Measurements from ENCODE around the gene CCDC51.

Gene CCDC51

DNA sequence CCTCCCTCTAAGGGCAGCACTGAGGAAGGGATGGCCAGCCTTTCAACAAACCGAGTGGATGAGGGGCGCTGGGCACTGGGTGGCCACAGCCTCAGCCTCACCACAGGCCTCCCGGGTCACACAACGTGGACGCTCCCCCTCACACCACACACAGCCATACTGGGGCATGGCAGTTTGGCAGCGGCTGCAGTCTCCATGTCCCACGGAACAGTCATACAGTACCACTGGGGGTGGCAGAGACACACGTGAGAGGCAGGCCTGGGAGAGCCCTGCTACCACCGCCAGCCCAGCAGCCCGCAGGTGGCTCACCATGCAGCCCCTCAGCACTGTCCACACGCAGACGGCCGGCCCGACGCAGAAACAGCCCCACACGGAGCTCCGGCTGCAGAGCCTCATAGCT is 21.8 kb downstream of the CCDC51 start:
- DNase-seq = no peak

DNA sequence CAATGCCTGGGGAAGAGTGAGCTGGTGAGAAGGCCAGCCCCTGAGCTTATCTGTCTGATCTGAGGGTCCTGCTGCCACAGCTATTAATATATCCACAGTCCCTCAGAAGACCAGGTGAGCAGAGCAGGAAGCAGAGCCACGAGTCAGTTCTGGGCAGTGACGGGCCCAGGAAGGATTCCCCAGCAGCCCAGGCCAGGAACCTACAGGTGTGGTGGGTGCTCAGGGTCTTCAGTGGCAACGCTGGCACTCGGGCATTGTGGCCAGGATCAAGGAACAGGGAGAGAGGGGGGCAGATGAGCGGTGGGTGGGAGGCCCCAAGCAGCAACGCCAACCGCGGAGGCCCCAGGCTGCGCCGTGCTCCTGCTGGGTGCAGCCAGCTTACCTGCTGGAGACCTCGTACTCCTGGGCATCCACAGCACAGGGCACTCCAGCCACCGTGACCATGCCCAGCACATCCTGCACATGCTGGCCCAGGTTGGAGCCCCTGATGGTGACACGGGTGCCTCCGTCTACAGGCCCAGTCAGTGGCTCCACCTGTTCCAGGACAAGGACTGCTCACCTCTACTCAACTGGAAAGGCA is 22.3 kb downstream of the CCDC51 start:
- DNase-seq = no peak

- no peak for DNase-seq
Observed at GRCh38 chr3:48416546-48416945, 23.4 kb downstream of the CCDC51 start.

GRCh38 chr3:48416091-48416505 is 23.8 kb downstream of the CCDC51 start:
- no peak for DNase-seq

- no peak for DNase-seq
Observed at GRCh38 chr3:48415251-48415953, 24.5 kb downstream of the CCDC51 start.

DNA sequence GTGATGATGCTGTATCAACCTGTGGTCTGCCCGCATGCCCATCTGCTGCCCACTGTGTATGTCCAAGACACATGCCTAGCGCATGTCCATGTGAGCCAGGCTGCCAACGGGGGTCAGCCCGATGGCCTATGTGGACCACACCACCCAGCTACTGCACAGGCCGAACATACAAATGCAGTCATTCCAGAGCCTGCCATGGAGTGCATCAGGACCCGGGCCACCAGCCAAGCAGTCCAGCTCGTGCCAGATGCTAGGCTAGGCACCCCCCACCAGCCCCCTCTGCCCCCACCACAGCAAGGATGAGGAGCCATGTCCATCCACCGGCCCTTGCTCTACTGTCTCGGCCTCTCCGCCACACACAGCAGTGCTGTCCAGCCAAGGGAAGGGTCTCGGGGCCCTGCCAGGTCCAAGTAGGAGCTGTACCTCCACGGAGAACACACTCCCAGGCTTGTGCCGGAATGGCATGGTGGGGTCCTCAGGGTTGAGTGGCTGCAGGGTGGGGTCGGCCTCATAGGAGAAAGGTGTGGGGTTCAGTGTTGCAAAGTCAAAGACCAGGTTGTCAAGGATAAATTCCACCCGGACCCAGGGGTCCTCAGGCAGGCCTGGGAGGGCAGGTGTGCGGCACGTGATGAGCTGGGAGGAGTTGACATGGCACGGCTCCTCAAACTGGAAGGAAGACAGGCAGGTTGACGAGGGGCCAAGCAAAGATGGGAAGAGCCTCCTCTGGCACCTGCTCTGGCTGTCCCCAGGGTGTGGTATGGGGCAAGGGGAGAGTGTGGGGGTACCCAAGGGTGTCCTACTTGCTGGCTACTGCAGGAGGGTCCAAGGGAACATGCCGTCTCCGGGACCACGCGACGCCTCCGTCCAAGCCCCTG is 25.3 kb downstream of the CCDC51 start:
- DNase-seq = no peak

DNA sequence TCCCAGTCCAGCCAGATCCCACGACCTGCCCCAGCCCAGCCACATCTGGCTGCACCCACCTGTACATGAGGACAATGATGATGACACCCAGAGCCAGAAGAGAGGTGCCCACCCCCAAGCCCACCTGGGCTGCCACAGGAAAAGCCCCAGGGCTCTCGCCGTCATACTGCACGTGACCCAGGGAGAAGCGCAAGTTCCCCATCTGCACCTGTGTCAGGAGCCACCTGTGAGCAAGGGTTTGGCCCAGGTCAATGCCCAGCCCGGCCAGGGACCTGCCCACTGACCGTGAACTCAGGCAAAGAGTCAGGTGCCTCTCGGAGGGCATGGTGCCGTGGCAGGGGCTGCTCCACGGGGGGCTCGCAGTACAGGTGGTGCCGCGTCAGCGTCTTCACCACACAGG is 26.3 kb downstream of the CCDC51 start:
- no peak for DNase-seq

- no peak for DNase-seq
Observed at GRCh38 chr3:48413086-48413485, 26.8 kb downstream of the CCDC51 start.

DNA sequence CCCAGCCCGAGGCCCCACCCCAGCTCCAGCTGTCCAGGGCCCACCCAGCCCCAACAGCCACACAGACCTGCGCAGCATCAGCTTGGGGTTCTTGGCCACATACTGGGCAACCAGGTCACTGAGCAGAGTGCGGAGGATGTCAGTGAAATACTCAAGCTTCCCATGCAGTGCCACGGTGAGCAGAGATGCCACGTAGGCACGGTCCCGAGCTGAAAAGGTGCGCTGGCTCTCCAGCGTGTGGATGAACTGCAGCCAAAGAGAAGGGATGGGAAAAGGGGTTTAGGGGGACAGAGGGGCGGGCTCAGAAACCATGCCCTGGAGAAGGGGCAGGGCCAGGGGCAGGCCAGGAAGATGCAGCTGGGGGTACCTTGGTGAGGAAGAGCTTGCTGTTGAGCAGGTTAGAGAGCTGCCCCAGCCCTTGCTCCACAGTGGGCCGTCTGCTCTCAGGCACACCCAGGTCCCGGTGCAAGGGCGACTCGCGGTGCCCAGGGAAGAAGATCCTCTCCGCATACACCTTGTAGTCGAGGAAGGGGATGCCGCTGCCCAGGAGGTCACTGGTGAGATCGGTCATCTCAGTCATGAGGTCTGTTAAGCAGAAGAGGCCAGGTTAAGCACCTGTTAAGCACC is 27.4 kb downstream of the CCDC51 start:
- no peak for DNase-seq

GRCh38 chr3:48411606-48412374 is 28.1 kb downstream of the CCDC51 start:
- DNase-seq = no peak

- no peak for DNase-seq
Observed at GRCh38 chr3:48411041-48411588, 28.8 kb downstream of the CCDC51 start.

DNA sequence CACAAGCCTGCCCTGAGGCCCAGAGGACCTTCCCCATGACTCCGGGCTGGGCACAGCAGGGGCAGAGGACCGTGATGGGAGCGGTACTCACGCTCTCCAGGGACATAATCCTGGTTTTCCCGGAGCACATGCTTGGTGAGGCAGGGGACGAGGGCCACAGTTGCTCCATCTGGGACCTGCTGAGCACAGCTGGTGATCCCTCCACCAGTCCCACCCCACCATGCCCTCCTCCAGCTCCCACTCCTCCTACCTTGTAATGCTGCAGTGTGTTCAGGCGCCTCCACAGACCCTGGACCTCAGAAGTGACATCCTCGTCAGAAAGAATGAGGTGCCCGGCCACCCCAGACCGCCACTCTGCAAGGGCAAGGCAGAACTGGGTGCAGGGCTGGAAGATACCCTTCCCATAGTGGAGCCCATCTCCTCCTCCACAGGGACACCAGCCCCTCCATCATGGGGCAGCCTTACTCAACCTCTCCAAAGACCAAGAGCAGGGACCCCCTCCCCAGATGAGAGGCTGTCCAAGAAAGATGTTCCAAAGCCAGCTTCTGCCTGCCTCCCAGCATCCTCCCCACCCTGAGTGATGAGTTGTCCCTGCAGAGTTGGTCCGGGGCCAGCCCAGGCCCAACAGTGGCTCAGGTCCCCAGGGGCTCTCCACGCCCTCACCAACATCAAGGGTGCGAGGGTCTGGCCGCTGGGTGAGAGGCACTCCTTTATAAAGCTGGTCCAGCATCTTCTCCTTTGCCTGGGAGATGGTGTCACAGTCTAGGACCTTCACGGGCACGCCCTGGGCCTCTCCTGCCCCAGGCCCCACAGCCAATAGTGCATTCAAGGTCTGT is 29.5 kb downstream of the CCDC51 start:
- DNase-seq = no peak

DNA sequence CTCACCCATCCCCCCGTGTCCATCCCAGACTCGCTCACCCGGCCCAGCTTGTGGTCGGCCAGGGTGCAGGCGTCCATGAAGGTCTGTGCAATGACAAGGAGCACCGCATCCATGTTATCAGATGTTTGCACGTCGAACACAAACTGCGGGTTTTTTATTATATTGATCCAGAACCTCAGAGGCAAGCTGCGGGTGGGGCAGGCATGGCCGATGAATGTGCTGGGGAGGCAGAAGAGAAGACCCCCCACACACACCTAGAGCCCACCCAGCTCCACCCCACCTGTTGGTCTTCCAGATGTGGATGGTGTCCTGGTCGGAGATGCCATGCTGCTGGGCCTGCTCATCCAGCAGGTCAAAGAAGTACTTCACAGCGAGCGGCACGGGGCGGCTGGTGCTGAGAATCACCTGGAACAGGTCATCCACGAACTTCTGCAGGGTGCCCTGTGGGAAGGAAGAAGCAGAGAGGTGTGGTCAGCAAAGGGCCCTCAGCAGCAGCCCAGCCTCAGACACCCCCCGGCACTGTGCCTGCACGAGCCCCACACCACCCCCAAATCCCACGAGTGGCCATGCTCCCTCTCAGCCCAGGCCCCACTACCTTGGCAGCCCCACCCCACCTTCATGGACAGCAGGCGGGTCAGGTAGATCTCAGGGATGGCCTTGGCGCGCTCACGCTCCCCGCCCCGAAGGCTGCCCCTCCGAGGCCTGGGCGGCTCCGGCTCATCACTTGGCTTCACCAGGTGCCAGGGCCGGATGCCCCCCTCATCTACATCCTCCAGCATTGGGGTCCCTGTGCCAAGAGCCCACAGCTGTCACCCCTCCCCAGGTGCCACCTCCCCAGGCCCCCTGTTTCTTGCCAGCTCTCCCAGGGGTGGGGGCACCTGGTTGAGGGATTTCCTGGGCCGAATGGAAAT is 30.4 kb downstream of the CCDC51 start:
- DNase-seq = no peak

DNA sequence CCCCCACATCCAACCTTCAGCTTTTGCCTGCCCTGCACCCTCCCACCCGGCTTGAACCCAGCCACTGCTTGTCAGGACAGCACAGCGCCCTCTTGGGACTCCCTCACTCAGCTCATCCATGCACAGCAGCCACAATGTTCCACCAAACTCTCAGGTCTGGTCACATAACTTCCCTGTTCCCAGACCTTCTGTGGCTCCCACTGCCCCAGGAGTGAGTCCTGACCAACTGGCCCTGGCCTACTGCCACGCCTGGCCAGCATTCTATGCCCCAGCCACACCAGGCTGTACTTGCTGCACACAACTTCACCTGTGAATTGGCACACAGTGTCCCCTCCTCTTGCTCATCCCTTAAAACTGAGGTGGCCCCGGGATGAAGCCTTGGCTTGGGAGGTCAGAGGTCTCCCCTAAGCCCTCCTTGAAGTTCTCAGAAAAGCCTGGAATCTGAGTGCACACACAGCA is 31.1 kb downstream of the CCDC51 start:
- no peak for DNase-seq

- DNase-seq = no peak
Observed at GRCh38 chr3:48407542-48408099, 32.3 kb downstream of the CCDC51 start.

DNA sequence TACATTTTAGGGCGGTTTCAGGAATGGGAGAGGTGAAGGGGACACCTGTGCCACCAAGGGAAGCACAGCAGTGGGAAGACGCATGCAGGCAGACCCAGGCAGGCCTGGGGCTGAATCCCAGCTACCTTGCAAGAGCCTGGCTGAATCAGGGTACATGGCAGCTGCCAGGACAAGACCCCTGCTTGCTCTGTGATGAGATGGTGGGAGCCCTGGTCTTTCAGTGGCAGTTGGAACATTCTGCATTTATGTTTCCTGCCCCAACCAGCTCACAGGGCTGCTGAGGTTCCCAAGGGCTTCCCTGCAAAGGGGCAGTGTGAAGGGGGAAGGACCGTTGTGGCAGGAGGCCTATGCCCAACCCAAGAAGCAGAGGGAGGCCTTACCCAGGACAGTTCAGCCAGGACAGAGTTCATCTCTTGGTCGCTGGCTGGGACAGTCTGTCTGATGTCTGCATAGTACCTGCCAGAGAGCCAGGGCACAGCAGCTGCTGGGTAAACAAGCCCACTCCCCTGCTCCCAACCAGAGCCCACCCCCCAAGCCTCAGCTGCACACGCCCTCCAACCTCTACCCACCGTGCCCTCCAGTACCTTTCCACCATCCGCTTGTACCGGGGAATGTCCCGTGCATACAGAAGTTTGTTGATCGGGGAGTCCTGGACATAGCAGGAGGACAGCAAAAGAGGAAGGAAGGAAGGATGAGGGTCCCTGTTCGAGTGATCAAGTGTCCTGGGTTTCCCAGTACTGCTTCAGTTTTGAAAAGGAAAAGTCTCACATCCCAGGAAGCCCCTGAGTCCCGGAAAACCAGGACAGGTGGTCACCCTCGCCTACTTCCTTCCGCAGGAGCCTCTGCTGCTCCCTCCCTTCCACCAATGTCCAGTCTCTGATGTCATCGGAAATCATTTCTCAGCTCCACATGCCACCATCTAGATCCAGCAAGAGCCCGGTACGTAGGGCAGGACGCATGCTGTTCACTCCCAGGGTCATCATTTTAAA is 33.2 kb downstream of the CCDC51 start:
- DNase-seq = no peak

GRCh38 chr3:48405971-48406370 is 33.9 kb downstream of the CCDC51 start:
- DNase-seq = no peak

DNA sequence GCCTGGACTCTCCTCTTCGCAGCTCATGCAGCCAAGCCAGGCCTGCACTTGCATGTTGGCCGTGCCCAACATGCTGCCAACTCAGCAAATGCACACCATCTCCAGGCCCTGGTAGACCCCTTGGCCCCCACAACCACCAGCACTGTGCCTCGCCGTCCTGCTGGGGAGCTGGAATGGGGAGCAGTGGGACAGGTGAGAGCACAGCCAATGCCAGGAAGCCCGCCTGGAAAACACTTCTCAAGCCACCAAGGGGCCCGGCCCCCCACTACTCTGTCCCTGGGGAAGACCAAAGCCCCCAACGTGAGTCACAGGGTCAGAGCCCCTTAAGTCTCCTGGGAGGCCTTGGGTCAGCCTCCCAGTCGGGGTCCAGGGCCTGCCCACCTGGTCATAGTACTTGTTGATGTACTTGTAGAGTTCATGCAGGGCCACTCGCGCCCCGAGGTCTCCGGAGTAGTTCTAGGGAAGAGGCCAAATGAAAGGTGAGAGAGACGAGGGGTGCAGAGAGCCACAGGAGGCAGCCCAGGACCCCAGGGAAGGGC is 34.5 kb downstream of the CCDC51 start:
- no peak for DNase-seq
